OCI-M2 (cell line): Measurements from ENCODE around the gene CACNA2D3.

Experiments used
- DNase-seq: peaks from one replicate; lab custom pipeline; 2025; ENCODE audit not compliant: unreplicated experiment; lab: John Stamatoyannopoulos, UW

Gene CACNA2D3

GRCh38 chr3:55030938-55031337 lies 908.6 kb downstream of the CACNA2D3 start:
- no peak for DNase-seq

GRCh38 chr3:55036883-55037577 lies 914.7 kb downstream of the CACNA2D3 start:
- no peak for DNase-seq

- no peak for DNase-seq
Observed at GRCh38 chr3:55042591-55042990, 920.2 kb downstream of the CACNA2D3 start.

GRCh38 chr3:55044486-55044885 lies 922.1 kb downstream of the CACNA2D3 start:
- DNase-seq: no peak

- no peak for DNase-seq
Observed at GRCh38 chr3:55059027-55059629, 936.8 kb downstream of the CACNA2D3 start.

GRCh38 chr3:55060896-55061719 lies 938.8 kb downstream of the CACNA2D3 start:
- no peak for DNase-seq

- no peak for DNase-seq
Observed at GRCh38 chr3:55061720-55062034, 939.3 kb downstream of the CACNA2D3 start.

- DNase-seq: no peak
Observed at GRCh38 chr3:55064164-55064563, 941.8 kb downstream of the CACNA2D3 start.

- DNase-seq: no peak
Observed at GRCh38 chr3:55065331-55065730, 943.0 kb downstream of the CACNA2D3 start.

GRCh38 chr3:55066551-55067047 lies 944.2 kb downstream of the CACNA2D3 start:
- DNase-seq: no peak

- DNase-seq: no peak
Observed at GRCh38 chr3:55069950-55070349, 947.6 kb downstream of the CACNA2D3 start.

GRCh38 chr3:55074796-55075195 lies 952.4 kb downstream of the CACNA2D3 start:
- DNase-seq: no peak

- DNase-seq: no peak
Observed at GRCh38 chr3:55075846-55076245, 953.5 kb downstream of the CACNA2D3 start.

GRCh38 chr3:55077726-55078125 lies 955.4 kb downstream of the CACNA2D3 start:
- no peak for DNase-seq

GRCh38 chr3:55078876-55079275 lies 956.5 kb downstream of the CACNA2D3 start:
- no peak for DNase-seq

- no peak for DNase-seq
Observed at GRCh38 chr3:55085231-55085630, 962.9 kb downstream of the CACNA2D3 start.

- no peak for DNase-seq
Observed at GRCh38 chr3:55089211-55089610, 966.9 kb downstream of the CACNA2D3 start.

GRCh38 chr3:55090291-55090690 lies 967.9 kb downstream of the CACNA2D3 start:
- DNase-seq: no peak

GRCh38 chr3:55090746-55091145 lies 968.4 kb downstream of the CACNA2D3 start:
- no peak for DNase-seq

GRCh38 chr3:55091381-55092225 lies 969.3 kb downstream of the CACNA2D3 start:
- no peak for DNase-seq

- DNase-seq: no peak
Observed at GRCh38 chr3:55094676-55095075, 972.3 kb downstream of the CACNA2D3 start.
